HK-2 (cell line): ENCODE data around the gene DUSP22.
"Not testable (repeated sequence)": the region's sequence is repeated elsewhere in the genome, so short reads cannot be mapped to it uniquely, and the experiment has no call there.

Experiments used
- DNase-seq: peaks from one replicate; pipeline ENCODE4 v3.0.0-alpha.2; 2018; ENCODE audit not compliant: unreplicated experiment

DUSP22 gene

GRCh38 chr6:323730-324088 lies 31.4 kb downstream of the DUSP22 start:
- DNase-seq, result no peak

GRCh38 chr6:324116-324728 lies 31.9 kb downstream of the DUSP22 start:
- DNase-seq, result no peak

- no peak for DNase-seq
These were observed 32.4 kb downstream of the DUSP22 start for GRCh38 chr6:324729-325125.

GRCh38 chr6:325161-325860 lies 33.0 kb downstream of the DUSP22 start:
- not testable (repeated sequence) for DNase-seq

GRCh38 chr6:326066-326465 lies 33.8 kb downstream of the DUSP22 start:
- not testable (repeated sequence) for DNase-seq

GRCh38 chr6:326896-327537 lies 34.7 kb downstream of the DUSP22 start:
- DNase-seq, result no peak

GRCh38 chr6:327538-328116 lies 35.3 kb downstream of the DUSP22 start:
- no peak for DNase-seq

- DNase-seq, result peak; percentile 28
These were observed 35.9 kb downstream of the DUSP22 start for GRCh38 chr6:328136-328670.

GRCh38 chr6:328924-329323 lies 36.6 kb downstream of the DUSP22 start:
- DNase-seq, result no peak

GRCh38 chr6:329888-330691 lies 37.8 kb downstream of the DUSP22 start:
- DNase-seq, result no peak

GRCh38 chr6:330948-331347 lies 38.7 kb downstream of the DUSP22 start:
- DNase-seq, result no peak

- no peak for DNase-seq
These were observed 39.6 kb downstream of the DUSP22 start for GRCh38 chr6:331622-332521.

GRCh38 chr6:332671-333070 lies 40.4 kb downstream of the DUSP22 start:
- DNase-seq, result no peak

GRCh38 chr6:333379-334002 lies 41.2 kb downstream of the DUSP22 start:
- DNase-seq, result no peak

GRCh38 chr6:334536-335510 lies 42.5 kb downstream of the DUSP22 start:
- no peak for DNase-seq

GRCh38 chr6:335572-335971 lies 43.3 kb downstream of the DUSP22 start:
- no peak for DNase-seq

GRCh38 chr6:336159-337114 lies 44.1 kb downstream of the DUSP22 start:
- no peak for DNase-seq

GRCh38 chr6:337805-338368 lies 45.6 kb downstream of the DUSP22 start:
- DNase-seq, result no peak
